ENCODE data around the gene CENPU. TPM values are rescaled to one million over a fixed set of nuclear protein-coding genes. Genes with fewer than 3 reads are reported as not detected.

Gene CENPU
- total and polyA plus RNA-seq, 10 of the 15 experiments (the other 5 are each of a cell fraction or from before 2014, with no cell fraction given), result 26.6 to 90.8 (median 53.8) TPM

DNA sequence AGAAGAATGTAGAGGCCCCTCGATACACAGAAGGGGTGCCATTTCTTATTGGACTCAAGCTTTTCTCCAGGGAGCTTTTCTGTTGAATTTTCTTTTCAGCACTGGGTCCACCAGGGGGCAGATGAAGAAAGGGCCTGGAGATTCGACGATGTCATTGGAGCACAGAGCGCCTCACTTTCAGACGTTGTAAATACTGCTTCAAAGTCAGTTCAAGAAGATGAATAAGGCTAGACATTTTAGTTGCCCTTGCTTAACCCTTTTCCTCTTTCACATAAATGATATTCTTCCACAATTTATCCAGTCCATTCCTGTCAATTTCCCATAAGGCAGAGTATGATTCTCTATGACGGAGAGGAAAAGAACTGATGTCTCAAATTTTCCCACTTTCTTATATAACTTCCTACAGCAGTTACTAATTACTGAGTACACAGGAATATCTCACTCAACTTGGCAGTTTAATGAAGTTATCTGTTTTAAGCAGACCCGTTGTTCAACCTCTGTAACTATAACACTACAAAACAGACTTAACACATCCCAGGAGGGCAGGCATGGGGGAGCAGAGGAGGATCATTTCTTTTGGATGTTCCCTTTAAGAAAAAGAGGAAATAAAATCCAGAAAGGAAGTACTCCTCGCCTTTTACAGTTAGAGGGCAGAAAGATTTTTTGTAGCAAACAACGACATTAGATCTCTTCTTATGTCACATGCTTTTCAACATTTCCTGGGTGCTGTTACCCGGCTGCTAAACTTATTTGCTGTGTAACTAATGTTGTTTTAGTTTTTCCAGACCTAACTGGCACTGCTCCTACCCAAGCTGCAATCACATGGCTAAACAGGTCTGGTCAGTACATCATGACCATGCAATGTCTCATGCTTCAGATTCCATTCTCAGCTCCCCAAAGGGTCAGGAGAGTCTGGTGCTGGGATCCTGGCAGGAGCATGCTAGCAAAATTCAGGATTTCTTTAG, 12.2 kb upstream of the CENPU start (continued):
- TF ChIP-seq, protein P1, sequence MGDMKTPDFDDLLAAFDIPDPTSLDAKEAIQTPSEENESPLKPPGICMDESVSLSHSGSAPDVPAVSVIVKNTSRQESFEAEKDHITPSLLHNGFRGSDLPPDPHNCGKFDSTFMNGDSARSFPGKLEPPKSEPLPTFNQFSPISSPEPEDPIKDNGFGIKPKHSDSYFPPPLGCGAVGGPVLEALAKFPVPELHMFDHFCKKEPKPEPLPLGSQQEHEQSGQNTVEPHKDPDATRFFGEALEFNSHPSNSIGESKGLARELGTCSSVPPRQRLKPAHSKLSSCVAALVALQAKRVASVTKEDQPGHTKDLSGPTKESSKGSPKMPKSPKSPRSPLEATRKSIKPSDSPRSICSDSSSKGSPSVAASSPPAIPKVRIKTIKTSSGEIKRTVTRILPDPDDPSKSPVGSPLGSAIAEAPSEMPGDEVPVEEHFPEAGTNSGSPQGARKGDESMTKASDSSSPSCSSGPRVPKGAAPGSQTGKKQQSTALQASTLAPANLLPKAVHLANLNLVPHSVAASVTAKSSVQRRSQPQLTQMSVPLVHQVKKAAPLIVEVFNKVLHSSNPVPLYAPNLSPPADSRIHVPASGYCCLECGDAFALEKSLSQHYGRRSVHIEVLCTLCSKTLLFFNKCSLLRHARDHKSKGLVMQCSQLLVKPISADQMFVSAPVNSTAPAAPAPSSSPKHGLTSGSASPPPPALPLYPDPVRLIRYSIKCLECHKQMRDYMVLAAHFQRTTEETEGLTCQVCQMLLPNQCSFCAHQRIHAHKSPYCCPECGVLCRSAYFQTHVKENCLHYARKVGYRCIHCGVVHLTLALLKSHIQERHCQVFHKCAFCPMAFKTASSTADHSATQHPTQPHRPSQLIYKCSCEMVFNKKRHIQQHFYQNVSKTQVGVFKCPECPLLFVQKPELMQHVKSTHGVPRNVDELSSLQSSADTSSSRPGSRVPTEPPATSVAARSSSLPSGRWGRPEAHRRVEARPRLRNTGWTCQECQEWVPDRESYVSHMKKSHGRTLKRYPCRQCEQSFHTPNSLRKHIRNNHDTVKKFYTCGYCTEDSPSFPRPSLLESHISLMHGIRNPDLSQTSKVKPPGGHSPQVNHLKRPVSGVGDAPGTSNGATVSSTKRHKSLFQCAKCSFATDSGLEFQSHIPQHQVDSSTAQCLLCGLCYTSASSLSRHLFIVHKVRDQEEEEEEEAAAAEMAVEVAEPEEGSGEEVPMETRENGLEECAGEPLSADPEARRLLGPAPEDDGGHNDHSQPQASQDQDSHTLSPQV (IDR thresholded peaks at IDR 0.05), result no peak
- TF ChIP-seq, protein P2, sequence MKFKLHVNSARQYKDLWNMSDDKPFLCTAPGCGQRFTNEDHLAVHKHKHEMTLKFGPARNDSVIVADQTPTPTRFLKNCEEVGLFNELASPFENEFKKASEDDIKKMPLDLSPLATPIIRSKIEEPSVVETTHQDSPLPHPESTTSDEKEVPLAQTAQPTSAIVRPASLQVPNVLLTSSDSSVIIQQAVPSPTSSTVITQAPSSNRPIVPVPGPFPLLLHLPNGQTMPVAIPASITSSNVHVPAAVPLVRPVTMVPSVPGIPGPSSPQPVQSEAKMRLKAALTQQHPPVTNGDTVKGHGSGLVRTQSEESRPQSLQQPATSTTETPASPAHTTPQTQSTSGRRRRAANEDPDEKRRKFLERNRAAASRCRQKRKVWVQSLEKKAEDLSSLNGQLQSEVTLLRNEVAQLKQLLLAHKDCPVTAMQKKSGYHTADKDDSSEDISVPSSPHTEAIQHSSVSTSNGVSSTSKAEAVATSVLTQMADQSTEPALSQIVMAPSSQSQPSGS (IDR thresholded peaks at IDR 0.05; ENCODE audit: low read length), result peak; percentile 38; the same call in 1 of the 2 replicates
- TF ChIP-seq SMC3 (IDR thresholded peaks at IDR 0.05; ENCODE audit: borderline replicate concordance, low read length), result peak; percentile 95
- no peak for TF ChIP-seq NFYA (IDR thresholded peaks at IDR 0.05; ENCODE audit: borderline replicate concordance, low read depth, low read length)
- TF ChIP-seq, protein P3, sequence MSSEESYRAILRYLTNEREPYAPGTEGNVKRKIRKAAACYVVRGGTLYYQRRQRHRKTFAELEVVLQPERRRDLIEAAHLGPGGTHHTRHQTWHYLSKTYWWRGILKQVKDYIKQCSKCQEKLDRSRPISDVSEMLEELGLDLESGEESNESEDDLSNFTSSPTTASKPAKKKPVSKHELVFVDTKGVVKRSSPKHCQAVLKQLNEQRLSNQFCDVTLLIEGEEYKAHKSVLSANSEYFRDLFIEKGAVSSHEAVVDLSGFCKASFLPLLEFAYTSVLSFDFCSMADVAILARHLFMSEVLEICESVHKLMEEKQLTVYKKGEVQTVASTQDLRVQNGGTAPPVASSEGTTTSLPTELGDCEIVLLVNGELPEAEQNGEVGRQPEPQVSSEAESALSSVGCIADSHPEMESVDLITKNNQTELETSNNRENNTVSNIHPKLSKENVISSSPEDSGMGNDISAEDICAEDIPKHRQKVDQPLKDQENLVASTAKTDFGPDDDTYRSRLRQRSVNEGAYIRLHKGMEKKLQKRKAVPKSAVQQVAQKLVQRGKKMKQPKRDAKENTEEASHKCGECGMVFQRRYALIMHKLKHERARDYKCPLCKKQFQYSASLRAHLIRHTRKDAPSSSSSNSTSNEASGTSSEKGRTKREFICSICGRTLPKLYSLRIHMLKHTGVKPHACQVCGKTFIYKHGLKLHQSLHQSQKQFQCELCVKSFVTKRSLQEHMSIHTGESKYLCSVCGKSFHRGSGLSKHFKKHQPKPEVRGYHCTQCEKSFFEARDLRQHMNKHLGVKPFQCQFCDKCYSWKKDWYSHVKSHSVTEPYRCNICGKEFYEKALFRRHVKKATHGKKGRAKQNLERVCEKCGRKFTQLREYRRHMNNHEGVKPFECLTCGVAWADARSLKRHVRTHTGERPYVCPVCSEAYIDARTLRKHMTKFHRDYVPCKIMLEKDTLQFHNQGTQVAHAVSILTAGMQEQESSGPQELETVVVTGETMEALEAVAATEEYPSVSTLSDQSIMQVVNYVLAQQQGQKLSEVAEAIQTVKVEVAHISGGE (CRISPR knock-in tag; IDR thresholded peaks at IDR 0.05), result no peak
- TF ChIP-seq MYB (IDR thresholded peaks at IDR 0.05; ENCODE audit: borderline replicate concordance, low read depth, low read length), result no peak
- no peak for TF ChIP-seq CHD2 (IDR thresholded peaks at IDR 0.05; ENCODE audit: borderline replicate concordance, low read depth, low read length)
- TF ChIP-seq EP300 (IDR thresholded peaks at IDR 0.05; ENCODE audit: borderline replicate concordance in 1 of 2, control insufficient read depth in 1 of 2, low read depth in 2 of 2, low read length in 2 of 2), result no peak
- no peak for TF ChIP-seq SMARCA5 (IDR thresholded peaks at IDR 0.05)
- TF ChIP-seq, protein P4, sequence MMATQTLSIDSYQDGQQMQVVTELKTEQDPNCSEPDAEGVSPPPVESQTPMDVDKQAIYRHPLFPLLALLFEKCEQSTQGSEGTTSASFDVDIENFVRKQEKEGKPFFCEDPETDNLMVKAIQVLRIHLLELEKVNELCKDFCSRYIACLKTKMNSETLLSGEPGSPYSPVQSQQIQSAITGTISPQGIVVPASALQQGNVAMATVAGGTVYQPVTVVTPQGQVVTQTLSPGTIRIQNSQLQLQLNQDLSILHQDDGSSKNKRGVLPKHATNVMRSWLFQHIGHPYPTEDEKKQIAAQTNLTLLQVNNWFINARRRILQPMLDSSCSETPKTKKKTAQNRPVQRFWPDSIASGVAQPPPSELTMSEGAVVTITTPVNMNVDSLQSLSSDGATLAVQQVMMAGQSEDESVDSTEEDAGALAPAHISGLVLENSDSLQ (IDR thresholded peaks at IDR 0.05), result no peak
- no peak for TF ChIP-seq BHLHE40 (IDR thresholded peaks at IDR 0.05; ENCODE audit: borderline replicate concordance in 1 of 2, low read depth in 2 of 2, low read length in 1 of 2)
- TF ChIP-seq NR2C2 (IDR thresholded peaks at IDR 0.05; ENCODE audit: borderline replicate concordance, control insufficient read depth, insufficient read length, low read depth), result no peak
- no peak for TF ChIP-seq TARDBP (IDR thresholded peaks at IDR 0.05; ENCODE audit: borderline replicate concordance)
- TF ChIP-seq ATF7 (IDR thresholded peaks at IDR 0.05; ENCODE audit: low read depth), result peak; percentile 65
- TF ChIP-seq PML (IDR thresholded peaks at IDR 0.05; ENCODE audit: low read length), result no peak
- no peak for TF ChIP-seq TCF7 (IDR thresholded peaks at IDR 0.05; ENCODE audit: borderline replicate concordance)
- no peak for TF ChIP-seq CBX3 (IDR thresholded peaks at IDR 0.05; ENCODE audit: borderline replicate concordance, low read depth)
- 0 out of 2 replicates have a peak, but pooled peaks have one; percentile 53 for TF ChIP-seq FOXM1 (IDR thresholded peaks at IDR 0.05; ENCODE audit: low read depth, low read length)
- TF ChIP-seq CBX5 (IDR thresholded peaks at IDR 0.05; ENCODE audit: low read depth), result no peak
